C4-2B (cell line): ENCODE results near the gene CIRBP.

Source experiments
- H3K27ac ChIP-seq: fragments of 450-650 bp; 2 replicates; pipeline ENCODE4 v1.5.1; 2017
- ZFX ChIP-seq: fragments of 450-650 bp; IDR thresholded peaks from 2 replicates; pipeline ENCODE4 v1.6.1; 2017
- TF ChIP-seq, protein P1 (sequence below): fragments of 450-650 bp; conservative IDR thresholded peaks from 2 replicates; pipeline ENCODE4 v1.5.1; 2017; ENCODE audit warnings: mild to moderate bottlenecking

Gene CIRBP

DNA sequence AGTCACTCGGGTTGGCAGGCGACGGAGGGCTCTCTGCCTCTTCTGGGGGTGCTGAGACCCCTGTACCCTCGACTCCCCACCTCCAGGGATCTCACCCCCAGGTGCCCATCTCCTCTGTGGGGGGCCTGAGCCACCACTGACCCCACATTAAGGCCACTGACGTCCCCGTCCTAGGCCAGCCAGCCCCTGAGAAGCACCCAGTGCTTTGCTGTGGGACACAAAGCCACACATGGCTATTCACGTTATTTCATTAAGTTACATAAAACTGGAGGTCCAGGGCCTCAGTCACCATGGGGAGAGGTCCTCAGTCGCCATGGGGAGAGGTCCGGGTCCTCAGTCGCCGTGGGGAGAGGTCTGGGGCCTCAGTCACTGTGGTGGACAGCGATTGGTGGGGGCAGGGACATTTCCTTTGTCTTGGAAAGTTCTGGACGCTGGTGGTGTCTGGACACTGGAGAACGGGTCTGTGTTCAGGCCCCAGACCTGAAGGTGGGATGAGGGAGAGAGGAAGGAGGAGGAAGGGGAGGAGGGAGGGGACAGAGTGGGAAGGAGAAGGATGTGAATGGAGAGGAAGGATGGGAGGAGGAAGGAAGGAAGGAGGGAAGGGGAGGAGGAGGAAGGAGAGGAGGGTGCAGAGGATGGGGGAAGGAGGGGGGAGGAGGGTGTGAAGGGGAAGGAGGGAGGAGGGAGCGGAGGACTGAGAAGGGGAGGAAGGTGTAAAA, 12.6 kb downstream of the CIRBP start:
- no peak overlapping the region for H3K27ac ChIP-seq
- TF ChIP-seq, protein P1, sequence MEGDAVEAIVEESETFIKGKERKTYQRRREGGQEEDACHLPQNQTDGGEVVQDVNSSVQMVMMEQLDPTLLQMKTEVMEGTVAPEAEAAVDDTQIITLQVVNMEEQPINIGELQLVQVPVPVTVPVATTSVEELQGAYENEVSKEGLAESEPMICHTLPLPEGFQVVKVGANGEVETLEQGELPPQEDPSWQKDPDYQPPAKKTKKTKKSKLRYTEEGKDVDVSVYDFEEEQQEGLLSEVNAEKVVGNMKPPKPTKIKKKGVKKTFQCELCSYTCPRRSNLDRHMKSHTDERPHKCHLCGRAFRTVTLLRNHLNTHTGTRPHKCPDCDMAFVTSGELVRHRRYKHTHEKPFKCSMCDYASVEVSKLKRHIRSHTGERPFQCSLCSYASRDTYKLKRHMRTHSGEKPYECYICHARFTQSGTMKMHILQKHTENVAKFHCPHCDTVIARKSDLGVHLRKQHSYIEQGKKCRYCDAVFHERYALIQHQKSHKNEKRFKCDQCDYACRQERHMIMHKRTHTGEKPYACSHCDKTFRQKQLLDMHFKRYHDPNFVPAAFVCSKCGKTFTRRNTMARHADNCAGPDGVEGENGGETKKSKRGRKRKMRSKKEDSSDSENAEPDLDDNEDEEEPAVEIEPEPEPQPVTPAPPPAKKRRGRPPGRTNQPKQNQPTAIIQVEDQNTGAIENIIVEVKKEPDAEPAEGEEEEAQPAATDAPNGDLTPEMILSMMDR: no peak
- no peak for TF ChIP-seq ZFX

DNA sequence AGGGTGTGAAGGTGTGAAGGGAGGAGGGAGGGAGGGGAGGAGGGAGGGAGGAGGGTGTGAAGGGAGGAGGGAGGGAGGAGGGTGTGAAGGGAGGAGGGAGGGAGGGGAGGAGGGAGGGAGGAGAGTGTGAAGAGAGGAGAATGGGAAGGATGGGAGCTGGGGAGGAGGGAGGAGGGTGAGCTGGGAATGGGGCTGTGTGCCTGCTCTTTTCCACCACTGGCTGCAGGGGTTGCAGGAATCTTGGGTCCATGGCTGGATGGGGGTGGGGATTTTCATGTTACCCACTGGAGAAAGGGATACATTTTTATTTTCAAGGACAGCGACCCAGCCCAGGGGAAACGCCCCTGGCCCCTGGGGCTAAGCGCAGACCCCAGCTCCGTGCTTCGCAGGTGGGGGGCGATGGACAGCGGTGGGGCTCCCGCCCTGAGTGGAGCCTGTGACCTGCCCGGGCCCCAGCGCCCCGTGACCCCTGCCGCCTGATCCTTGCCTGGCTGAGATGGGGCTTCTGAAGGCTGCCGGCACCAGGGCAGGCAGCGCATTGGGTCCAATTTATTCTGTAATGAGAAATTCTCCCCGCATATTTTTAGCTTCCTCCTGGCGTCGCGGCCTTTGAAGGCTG, 13.6 kb downstream of the CIRBP start:
- TF ChIP-seq, protein P1: no peak
- no peak for TF ChIP-seq ZFX
- peak overlapping the region; percentile 83 for H3K27ac ChIP-seq

- TF ChIP-seq ZFX: no peak
- TF ChIP-seq, protein P1: no peak
- H3K27ac ChIP-seq: peak overlapping the region; percentile 83
These were observed 14.2 kb downstream of the CIRBP start for GRCh38 chr19:1283207-1283916.

- TF ChIP-seq, protein P1: no peak
- TF ChIP-seq ZFX: no peak
- peak overlapping the region; percentile 83 for H3K27ac ChIP-seq
These were observed 14.8 kb downstream of the CIRBP start for GRCh38 chr19:1283917-1284292.

DNA sequence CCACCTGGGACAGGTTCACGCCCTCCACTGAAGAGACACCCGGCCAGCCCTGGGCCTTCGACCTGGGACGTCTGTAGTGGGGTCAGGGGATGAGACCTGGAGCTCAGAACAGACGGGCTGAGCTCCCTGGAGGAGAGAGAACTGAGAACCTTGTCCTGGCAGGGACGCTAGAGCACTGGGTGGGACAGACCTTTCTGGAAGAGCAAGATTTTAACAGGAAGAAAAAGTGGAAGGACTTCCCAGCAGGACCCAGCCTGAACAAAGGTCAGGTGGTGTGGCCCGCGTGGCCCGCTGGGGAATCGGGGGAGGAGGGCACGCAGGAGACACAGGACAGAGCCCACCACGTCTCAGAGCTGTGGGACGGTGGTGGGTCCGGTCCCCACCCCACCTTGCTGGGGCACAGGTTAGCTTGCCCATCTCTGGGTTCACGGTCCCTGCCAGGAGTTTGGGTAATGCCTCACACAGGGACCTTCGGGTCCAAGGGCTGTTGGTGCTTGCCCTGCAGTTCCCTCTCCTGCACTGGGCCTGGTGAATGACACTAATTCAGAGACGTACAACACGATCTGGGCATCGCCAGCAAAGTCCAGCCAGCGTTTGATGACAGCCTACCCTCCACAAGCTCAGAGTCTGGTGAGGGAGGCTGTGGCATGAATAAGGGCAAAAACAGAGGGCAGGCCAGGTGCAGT, 15.3 kb downstream of the CIRBP start:
- TF ChIP-seq, protein P1: no peak
- 0 out of 2 replicates have a peak, but pooled peaks have one; percentile 7 for TF ChIP-seq ZFX
- H3K27ac ChIP-seq: peak overlapping the region; percentile 83

DNA sequence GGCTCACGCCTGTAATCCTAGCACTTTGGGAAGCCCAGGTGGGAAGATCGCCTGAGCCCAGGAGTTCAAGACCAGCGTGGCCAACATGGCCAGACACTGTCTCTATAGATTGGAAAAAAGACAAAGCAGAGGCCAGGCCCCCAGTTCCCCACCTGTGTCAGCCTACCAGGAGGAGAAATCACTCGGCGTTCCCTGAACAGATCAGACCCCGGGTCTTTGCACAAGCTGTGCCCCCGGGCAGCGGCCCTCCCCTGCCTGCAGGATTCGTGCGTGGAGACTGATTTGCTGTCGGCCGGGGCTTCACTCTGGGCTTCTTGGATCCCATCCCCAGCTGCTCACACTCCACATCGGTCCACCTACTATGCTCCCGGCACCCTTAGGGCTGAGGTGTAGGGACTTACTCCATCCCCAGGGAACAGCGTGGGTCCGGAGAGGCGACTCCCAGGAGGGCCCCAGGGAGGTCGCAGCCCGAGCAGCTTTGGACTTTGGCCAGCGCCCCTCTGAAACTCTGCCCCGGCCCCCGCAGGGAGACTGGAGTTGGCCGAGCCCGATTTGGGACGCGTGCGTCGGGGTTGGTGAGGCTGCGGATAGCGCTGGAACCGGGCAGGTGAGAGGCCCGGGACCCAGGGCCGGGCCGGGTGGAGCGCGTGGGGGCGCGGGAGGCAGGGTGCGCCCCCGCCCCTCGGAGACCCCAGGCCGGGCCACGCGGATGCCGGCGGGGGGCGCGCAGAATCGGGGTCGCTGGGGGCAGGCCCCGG, 16.0 kb downstream of the CIRBP start:
- TF ChIP-seq, protein P1: no peak
- TF ChIP-seq ZFX: no peak
- H3K27ac ChIP-seq: peak overlapping the region; percentile 83
